Ammon's horn (tissue), 1 donor: Measurements from ENCODE around the gene TNFSF11.
"Not testable (repeated sequence)": the region's sequence is repeated elsewhere in the genome, so short reads cannot be mapped to it uniquely, and the experiment has no call there.

Experiments used
- DNase-seq: peaks from one replicate; pipeline ENCODE4 v3.0.0-alpha.2; 2016; ENCODE audit warnings: low spot score

TNFSF11 gene

DNA sequence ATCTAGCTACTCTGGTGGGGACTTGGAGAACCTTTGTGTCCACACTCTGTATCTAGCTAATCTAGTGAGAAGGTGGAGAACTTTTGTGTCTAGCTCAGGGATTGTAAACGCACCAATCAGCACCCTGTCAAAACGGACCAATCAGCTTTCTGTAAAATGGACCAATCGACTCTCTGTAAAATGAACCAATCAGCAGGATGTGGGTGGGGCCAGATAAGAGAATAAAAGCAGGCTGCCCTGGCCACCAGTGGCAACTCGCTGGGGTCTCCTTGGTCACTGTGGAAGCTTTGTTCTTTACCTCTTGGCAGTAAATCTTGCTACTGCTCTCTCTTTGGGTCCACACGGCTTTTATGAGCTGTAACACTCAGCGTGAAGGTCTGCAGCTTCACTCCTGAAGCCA lies 13.6 kb upstream of the TNFSF11 start:
- not testable (repeated sequence) for DNase-seq

DNA sequence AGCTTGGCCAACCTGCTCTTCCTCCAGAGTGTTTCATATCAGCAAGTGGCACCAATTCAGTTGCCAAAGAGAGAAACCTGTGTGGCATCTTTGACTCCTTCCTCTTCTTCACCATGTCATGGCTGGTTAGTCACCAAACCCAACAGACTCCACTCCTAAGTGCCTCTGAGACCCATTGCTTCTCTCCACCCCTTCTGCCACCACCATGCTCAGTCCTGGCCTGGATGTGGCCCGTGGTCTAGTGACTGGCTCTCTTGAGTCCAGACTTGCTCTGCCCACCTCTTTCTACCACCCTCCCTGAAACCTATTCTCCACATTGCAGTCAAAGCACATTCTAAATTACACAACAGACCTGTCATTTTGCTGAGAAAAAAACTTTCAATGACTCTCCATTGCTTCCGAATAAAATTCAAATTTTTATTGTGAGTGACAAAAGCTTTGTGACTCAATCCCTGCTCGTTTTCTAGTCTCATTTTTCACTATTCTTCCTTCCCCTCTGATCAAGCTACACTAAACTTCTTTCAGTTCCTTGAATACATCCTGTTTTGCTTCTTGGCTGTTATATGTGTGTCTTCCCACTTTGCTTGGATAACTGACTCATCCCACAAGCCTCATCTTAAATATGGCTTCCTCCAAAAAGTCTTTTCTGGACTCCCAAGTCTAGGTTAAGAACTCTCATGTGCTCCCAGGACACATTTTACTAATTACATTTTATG lies 12.0 kb upstream of the TNFSF11 start:
- no peak for DNase-seq

DNA sequence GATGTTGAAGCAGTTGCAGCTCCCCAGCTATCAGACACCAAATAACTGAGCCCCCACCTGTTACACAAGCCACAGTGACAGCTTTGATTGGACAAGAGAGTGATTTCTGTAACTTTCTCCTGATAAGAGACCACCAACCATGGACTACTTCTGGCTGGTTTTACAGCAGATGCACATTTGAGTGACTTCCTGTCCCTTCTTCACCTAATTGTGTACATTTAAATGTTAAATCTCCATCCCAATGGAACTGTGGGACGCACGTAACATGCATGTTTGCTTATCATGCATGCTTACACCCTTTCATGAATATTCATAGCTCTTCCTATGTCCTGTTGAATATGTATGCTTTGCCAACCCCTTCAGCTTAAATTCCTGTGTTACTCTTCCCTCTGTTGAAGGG lies 6.0 kb upstream of the TNFSF11 start:
- no peak for DNase-seq

DNA sequence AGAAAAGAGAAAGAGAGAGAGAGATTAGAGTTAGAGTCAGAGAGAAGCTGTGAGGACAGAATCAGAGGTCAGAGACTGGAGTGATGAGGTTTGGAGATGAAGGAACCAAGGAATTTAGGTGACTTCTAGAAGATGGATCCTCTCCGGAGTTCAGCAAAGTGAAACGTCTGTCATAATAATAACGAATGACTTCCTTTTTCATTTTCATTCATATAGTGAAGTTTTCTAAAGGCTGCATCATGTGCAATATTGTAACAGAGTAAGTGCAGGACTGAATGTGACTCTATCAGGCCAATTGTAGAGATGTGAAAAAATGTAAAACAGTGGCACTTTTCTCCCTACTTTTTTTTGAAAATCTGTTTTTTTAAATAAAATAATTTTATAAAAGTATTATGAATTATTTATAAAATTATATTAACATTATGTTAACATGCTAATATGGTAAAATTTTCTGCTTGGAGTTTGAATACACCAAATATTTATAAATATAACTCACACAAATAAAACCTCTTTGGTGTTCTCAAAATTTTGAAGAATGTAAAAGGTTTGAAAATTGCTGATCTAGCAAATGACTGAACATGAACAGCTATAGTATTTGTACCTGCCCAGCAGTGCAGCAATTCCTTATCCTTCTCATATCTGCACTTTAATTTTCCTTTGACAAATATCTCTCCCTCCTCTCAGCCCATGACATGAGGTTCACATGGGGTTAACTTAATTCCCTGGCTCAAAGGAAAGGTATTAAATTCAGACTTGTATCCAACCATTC lies 4.2 kb upstream of the TNFSF11 start:
- DNase-seq = no peak

DNA sequence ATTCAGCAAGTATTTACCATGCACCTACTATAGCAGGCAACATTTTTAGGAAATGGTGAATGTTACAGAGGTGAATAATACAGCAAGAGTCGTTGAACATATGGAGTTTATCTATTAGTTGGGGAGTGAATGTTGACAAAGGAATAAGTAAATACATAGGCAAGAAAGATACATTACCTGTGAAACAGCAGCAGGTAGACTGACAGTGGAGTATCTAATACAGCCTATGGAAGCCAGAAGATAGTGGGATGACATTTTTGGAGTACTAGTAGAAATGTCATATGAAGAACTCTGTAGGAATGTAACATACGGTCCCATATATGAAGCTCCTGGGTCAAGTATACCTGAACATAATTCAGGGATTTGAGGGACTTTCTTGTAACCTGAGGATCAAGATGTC lies 2.1 kb upstream of the TNFSF11 start:
- DNase-seq = no peak

DNA sequence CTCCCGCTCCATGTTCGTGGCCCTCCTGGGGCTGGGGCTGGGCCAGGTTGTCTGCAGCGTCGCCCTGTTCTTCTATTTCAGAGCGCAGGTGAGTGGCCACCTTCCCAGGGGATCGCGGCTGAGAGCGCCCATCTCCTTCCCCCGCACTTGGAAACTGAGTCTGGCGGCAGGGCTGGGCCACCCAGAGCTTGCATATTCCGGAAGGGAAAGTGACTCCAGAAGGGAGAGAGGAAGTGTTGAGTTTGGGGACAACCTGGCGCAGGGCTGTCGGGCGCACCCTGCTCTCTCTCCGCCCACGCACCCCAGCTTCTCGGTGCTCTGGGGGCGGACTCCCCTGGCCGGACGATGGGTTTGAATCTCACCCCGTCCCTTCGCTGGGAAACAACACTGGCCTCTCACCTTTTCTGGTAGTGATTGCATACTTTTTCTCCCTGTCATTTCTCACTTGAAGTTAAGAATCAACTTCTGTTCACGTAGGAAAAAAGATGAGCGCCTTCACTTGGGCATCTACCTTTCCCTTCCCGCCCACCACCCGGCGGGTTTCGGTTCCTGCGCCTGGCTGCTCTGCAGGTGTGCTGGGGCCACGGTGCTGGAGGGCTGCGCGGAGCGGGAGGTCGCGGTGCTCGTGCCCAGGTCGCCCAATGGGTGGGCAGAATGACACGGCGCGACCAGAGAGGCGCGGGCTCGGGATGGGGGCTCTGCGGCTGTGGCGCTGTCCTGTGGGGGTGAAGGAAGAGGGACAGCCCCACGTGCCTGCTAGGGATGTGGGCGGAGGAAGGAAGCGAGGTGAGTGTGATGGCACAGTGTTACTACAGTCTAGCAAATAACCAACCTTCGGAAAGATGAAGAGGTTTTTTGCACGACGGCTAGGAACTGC lies 721 bp downstream of the TNFSF11 start:
- no peak for DNase-seq

DNA sequence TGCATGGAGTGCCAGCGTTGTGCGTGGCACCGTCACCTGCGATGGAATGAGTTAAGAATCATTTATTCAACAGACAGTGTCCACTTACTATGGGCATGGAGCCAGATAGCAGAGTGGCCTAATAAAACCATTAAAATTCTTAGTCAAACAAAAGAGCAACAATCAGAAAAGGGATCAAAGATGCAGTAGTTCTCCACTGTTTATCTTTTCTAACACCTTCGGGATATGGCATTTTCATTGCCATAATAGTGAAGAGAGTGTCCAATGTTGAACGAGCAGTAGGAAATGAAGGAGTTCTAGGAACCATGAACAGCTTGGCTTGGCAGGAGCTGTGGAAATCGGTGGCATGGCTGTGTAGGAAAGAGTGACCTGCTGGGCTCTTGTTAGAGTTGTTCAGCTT lies 2.0 kb downstream of the TNFSF11 start:
- no peak for DNase-seq

DNA sequence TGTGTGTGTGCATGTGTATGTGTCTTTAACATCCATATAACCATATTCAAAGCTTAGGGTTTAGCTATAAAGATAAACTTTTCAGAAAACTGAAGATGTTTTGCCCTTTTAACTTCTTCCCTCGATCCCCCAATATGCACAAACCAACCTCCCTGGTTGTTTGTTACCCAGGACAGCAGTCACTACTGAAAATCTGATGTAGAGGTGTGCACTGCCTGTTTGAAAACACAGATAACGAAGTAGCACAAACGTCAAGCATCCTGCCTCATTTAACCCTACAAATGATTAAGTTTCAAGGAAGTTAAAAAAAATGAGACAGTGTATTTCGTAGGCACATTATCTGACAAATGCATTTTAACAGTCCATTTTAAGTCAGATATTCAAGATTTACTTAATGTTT lies 3.6 kb downstream of the TNFSF11 start:
- no peak for DNase-seq

DNA sequence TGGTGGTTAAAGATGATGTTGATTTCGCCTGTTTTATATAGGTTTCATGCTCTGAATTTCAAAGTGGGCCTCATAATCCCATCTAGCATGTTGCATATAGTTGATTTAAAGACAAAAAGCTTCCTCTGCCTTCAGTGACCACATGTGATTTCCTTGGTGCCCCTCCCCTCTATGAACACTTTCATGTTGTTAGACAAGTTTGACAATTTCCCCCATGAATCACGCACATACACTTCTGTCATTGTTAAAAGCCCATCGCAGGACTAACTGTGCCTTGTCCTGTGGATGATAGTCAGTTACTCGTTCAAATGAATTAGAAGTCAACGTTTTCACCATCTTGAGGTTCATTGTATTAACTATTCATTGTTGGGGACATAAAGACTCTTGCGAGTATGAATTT lies 6.7 kb downstream of the TNFSF11 start:
- DNase-seq = no peak

DNA sequence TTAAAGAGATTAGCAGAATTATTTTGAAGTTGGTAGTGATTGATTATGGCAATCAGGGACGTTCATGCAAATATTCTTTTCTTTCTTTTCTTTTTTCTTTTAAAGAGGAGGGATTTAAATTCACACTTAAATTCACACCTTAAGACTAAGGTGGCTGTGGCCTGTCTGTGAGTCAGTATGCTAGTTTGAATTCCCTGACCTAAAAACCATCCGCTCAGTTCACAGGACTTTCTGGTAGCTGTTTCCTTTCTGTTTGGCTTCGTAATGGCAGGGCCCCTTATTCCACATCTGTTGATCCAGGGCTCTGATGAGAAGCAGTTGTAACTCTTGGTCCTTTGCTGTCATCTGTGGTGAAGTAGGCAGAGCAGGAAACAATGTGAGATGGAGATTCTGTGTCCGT lies 7.5 kb downstream of the TNFSF11 start:
- DNase-seq = no peak

DNA sequence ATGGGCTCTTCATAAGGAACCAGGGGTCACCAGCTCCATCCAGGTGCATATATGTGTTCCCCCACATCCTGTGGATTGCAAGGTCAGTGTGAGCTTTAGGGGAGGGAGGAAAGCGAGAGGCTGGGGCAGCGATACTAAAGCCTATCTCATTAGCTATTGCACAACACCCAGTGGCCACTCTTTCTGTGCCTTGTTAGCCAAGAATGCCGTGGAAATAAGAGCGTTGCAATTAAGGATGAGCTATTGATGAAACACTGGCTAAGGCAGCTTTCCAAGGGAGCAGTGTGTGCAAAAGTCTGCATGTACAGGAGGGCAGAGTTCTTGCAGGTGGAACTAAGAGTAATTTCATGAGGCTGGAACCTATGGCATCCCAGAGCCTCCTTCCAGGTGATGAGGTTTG lies 17.6 kb downstream of the TNFSF11 start:
- no peak for DNase-seq

DNA sequence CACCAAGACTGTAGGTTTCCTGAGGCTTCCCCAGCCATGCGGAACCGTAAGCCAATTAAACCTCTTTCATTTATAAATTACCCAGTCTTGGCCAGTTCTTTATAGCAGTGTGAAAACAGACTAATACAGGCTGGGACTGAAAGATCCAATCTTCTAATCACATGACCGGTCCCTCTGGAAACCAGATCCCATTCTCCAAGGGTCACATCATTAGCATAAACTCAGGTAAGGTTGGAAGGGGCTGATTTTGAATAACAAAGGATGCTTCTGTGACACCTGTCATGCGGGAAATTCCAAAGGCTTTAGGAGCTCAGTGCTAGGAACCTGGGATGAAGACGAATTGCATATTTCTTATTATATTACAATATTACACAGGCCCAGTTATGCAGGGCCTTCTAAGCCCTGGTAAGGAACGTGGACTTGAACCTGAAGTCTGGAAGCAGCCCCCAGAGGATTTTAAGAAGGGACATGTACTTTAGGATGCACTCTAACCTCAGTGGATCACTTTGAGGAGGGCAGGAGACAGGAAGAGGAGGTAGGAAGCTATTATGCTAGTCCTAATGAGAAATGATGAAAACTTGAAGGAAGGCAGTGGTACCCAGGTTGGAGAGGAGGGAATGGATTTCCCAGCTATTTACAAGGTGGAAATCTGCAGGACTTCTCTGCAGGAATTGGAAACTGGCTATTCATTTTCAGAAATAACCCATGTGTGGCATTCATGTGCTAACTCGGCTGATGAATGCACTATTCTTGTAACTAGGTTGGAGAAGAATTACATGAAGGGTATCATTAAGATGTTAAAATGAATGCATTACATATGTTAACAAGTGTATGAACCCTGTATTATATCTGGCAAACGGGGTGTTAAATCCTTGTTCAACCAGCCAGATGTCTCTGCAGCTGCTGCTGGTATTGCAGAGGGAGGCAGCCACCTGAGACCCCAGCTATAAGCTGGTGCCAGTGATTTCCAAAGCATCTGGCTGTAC lies 19.3 kb downstream of the TNFSF11 start:
- DNase-seq = no peak

DNA sequence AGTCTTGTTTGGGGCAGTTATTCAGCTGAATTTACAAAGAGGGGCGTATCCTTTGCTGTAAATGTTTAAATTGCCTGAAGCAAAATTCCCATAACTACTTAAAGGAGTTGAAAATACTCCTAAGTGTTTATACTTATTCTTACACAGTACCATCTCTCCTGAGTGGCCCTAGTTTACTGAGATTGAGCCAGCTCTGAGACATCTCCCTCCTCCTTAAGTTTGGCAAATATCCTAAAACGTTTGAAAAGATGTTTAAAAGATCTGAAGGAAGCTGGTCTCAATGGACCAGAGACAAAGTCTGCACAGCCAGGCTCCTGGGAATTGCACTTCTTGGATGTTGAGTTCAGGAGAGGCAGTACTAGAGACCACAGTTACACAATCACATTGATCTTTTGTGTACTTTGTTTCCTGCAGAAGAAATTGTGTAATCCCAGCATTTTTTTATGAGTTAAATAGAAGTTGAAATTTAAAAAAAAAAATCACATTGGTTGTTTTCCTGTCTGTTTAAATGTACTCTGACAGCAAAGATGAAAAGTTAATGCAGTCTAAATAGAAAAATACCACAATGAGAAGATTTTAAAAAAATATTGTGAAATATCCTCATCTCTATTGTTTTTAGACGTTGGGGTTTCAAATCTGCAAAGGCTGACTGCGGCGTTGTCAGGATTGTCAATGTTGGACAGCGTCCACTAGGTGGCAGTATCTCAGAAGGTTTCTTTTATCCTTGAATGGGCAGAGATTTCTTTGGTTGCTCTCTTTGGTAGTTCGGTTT lies 20.7 kb downstream of the TNFSF11 start:
- peak; percentile 70 for DNase-seq

DNA sequence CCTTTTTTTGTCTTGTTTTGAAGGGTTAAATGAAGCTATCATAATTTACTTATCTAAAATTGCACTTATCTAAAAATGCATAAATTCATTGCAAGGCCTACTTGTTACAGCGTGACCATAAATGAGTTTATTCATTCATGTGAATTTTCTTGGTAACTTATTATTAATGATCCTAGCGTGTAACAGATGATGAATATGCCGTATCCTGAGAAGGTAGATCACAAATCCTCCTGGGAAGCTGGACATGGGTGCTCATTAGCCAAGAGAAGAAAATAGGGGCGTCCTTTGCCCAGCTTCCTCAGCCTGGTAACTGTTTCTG lies 21.3 kb downstream of the TNFSF11 start:
- DNase-seq = no peak

DNA sequence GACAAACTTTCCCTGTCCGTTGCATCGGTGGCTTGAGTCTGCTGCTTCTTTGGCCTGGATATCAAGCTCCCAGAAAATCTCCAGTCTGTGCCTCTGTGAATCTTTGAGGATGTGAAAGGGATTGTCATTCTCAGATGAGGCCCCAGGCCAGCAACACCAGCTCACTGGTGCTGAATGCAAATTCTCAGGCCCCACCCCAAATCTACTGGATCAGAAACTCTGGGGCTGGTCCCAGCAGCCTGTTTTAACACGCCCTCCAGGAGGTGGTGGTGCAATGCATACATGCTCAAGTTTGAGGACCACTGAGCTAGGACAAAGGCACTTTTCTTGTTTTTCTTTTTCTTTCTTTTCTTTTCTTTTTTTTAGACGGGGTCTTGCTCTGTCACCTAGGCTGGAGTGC lies 23.6 kb downstream of the TNFSF11 start:
- DNase-seq = no peak

DNA sequence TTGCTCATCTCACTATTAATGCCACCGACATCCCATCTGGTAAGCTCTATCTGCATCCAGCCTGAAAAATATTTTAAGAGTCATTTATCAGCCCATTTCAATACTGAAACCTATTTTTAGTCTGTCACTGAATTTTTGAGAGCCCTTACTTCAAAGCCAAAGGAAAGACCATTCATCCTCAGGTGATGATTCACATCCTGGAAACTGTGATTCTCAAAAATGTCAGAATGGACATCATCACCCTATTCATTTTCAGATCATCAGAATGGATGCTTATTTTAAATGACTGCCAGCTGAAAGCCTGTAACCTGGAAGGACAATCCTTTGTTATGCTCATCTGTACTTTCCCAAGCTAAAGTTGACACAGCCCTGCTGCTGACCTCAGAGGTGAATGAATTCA lies 27.0 kb downstream of the TNFSF11 start:
- no peak for DNase-seq

DNA sequence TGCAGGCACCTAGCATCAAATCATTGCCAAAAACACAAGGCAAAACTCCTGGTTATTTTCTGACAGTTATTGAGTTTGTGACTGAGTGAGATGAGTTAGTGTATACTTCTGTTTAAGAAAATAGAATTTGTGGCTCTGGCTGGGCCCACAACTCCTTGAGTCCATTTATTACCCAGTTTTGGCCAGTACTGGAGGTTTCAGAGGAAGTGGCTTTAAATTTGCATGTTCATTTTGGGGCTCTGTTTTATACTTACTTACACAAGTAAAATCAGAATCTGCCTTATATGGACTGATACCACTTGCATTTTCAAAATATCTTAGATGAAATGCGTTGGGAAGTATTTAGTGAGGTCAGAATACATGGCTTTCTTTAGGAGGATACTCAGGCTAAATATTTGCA lies 29.0 kb downstream of the TNFSF11 start:
- DNase-seq = no peak

DNA sequence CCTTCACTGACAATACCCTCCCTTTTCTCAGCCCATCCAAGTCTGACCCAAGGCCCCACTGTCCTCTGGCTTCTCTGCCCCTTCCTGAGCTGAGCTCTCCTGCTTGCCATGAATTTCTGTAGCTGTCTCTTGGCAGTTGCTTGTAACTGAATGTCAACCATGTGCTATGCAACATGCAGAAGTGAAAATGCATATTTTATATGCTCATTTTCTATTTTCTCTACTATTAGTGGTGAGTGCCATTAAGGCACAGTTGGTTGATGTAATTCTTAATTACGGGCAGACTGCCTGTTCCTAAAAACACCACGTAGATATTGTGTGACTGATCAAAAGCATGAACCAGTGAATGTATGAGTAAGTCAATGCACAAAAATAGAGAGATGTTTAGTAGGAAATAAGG lies 29.6 kb downstream of the TNFSF11 start:
- no peak for DNase-seq

DNA sequence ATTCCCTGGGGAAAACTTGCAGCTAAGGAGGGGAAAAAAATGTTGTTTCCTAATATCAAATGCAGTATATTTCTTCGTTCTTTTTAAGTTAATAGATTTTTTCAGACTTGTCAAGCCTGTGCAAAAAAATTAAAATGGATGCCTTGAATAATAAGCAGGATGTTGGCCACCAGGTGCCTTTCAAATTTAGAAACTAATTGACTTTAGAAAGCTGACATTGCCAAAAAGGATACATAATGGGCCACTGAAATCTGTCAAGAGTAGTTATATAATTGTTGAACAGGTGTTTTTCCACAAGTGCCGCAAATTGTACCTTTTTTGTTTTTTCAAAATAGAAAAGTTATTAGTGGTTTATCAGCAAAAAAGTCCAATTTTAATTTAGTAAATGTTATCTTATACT lies 33.6 kb downstream of the TNFSF11 start:
- DNase-seq = no peak

DNA sequence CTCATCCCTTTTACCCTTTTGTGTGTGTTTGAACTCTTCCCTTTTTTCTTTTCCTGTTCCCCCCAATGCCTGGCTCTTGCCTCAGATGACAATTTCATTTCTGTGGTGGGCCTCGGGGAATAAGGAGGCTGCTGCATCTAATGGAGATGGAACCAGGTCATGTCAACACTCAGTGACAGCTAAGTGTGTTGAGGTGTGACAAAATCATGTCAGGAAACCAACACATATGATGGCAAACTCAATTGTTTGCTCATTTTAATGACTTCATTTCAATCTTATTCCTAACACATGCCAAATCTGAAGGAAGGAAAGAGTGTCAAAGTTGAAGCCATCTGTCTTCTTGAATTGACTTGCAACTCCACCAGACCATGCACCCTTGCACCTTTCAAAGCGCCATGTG lies 36.7 kb downstream of the TNFSF11 start:
- no peak for DNase-seq
